Keratinocyte (primary cell): ENCODE results near the gene TBCD.
A peak's percentile ranks its signal among the peaks of the same experiment; 100 is the strongest.

Experiments used
- EZH2 ChIP-seq: IDR thresholded peaks from one replicate; pipeline ENCODE4 v1.6.1; 2012; ENCODE audit warnings: inconsistent platforms, mild to moderate bottlenecking, low read length, moderate library complexity
- TF ChIP-seq, protein P1 (sequence below), 3 experiments: IDR thresholded peaks in 1 of 3; conservative IDR thresholded peaks in 1 of 3; optimal IDR thresholded peaks in 1 of 3; 2 replicates in 2 of 3; 3 replicates in 1 of 3; pipeline versions ENCODE3 to v1.5.1; 2011; ENCODE audit warnings: low read length in 3 of 3, mild to moderate bottlenecking in 3 of 3, moderate library complexity in 2 of 3, control low read depth in 1 of 3, inconsistent platforms in 1 of 3; ENCODE audit not compliant: insufficient read depth in 2 of 3; ENCODE audit errors: extremely low read depth in 1 of 3

DNA sequence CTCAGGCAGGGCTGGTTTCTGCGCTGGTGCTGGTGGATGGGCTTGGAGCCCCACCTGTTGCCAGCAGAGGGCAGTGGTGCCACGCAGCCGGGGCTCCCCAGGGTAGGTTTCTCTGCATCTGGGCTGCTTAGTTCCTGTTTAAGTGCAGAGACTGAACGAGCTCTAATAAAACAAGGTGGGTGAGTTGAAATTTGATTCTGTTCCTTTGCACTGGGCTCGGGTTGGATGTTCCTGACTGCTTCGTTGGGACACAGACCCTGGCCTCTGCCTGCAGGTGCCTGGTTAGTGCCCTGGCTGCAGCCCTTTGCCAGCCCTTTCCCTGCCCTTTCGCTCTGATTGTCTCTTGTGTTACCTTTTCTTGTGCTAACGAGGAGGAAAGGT, 30.0 kb downstream of the TBCD start:
- TF ChIP-seq, protein P1, sequence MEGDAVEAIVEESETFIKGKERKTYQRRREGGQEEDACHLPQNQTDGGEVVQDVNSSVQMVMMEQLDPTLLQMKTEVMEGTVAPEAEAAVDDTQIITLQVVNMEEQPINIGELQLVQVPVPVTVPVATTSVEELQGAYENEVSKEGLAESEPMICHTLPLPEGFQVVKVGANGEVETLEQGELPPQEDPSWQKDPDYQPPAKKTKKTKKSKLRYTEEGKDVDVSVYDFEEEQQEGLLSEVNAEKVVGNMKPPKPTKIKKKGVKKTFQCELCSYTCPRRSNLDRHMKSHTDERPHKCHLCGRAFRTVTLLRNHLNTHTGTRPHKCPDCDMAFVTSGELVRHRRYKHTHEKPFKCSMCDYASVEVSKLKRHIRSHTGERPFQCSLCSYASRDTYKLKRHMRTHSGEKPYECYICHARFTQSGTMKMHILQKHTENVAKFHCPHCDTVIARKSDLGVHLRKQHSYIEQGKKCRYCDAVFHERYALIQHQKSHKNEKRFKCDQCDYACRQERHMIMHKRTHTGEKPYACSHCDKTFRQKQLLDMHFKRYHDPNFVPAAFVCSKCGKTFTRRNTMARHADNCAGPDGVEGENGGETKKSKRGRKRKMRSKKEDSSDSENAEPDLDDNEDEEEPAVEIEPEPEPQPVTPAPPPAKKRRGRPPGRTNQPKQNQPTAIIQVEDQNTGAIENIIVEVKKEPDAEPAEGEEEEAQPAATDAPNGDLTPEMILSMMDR (optimal IDR thresholded peaks at IDR 0.05 in 1 of 3, IDR thresholded peaks at IDR 0.05 in 1 of 3, conservative IDR thresholded peaks at IDR 0.05 in 1 of 3; ENCODE audit: extremely low read depth in 1 of 3, insufficient read depth in 2 of 3, low read length in 3 of 3), result peak; percentile 93 to 99 (median 95)
- no peak for TF ChIP-seq EZH2
